Tibial artery (tissue), 4 donors: ENCODE data around the gene CDCA4.
"Not testable (repeated sequence)": the region's sequence is repeated elsewhere in the genome, so short reads cannot be mapped to it uniquely, and the experiment has no call there.

Experiments used
- DNase-seq, 2 donors: peaks; one replicate each; pipeline ENCODE4 v3.0.0-alpha.2; 2019
- H3K27ac ChIP-seq, 2 donors: fragments of 200-600 bp; sonication (generic) in 1 of 2; 1 replicate in 1 of 2; 2 replicates in 1 of 2; pipeline ENCODE4 v1.5.1; 2018 to 2019; ENCODE audit warnings: mild to moderate bottlenecking in 1 of 2
- H3K27me3 ChIP-seq, 2 donors: fragments of 200-600 bp; sonication (generic) in 1 of 2; one replicate each; pipeline versions ENCODE4 v1.5.1 to v1.6.0; 2016 to 2019
- H3K36me3 ChIP-seq, 3 donors: fragments of 200-600 bp; sonication (generic) in 2 of 3; one replicate each; pipeline ENCODE4 v1.5.1; 2016 to 2019; ENCODE audit warnings: mild to moderate bottlenecking in 2 of 3
- H3K4me1 ChIP-seq, 4 donors: fragments of 200-600 bp; sonication (generic) in 2 of 4; 1 replicate in 3 of 4; 2 replicates in 1 of 4; pipeline ENCODE4 v1.5.1; 2016 to 2019
- H3K4me3 ChIP-seq, 2 donors: fragments of 200-600 bp; sonication (generic) in 1 of 2; 1 replicate in 1 of 2; 2 replicates in 1 of 2; pipeline ENCODE4 v1.5.1; 2018 to 2019; ENCODE audit warnings: mild to moderate bottlenecking in 2 of 2
- H3K9me3 ChIP-seq, 3 donors: fragments of 200-600 bp; sonication (generic) in 1 of 3; one replicate each; pipeline ENCODE4 v1.5.1; 2016 to 2019
- CTCF ChIP-seq, 2 experiments: fragments of 200-600 bp in 1 of 2; fragments of 450-650 bp in 1 of 2; IDR thresholded peaks; one replicate each; pipeline ENCODE4 v1.5.1; 2017 to 2019; ENCODE audit warnings: antibody characterized with exemption in 2 of 2, mild to moderate bottlenecking in 1 of 2, moderate library complexity in 1 of 2
- intact Hi-C: fragments of 100-400 bp; cut with DNase I; formaldehyde crosslinking; loops from one replicate; pipeline ENCODE4 v1.15.0; 2023; ENCODE audit warnings: low total_unique reads

CDCA4 gene

GRCh38 chr14:105067140-105067968 lies 46.5 kb upstream of the CDCA4 start:
- Histone ChIP-seq H3K27ac (no peak overlapping the region), H3K4me1 (no peaks in the 10 kb centered on the region), H3K36me3 (no peaks in the 10 kb centered on the region), H3K27me3 (peaks cover 0 to 61% of the 10 kb centered on the region in 2 donors), H3K9me3 (no peaks in the 10 kb centered on the region), H3K4me3 (no peak overlapping the region)
- peak in 1 of 2 donors; percentile 62 for DNase-seq
- TF ChIP-seq CTCF (IDR thresholded peaks at IDR 0.05) = no peak
- intact Hi-C loops = no loop called here

GRCh38 chr14:105066240-105067071 lies 45.6 kb upstream of the CDCA4 start:
- H3K27ac ChIP-seq = no peak overlapping the region
- peak in 1 of 2 donors; percentile 52 for DNase-seq
- peaks cover 0 to 59% of the 10 kb centered on the region in 2 donors for H3K27me3 ChIP-seq
- no peaks in the 10 kb centered on the region for H3K4me1 ChIP-seq
- no peaks in the 10 kb centered on the region for H3K36me3 ChIP-seq
- intact Hi-C loops = no loop called here
- TF ChIP-seq CTCF (IDR thresholded peaks at IDR 0.05) = no peak
- H3K9me3 ChIP-seq = no peaks in the 10 kb centered on the region
- H3K4me3 ChIP-seq = no peak overlapping the region

- H3K4me3 ChIP-seq = peak within 1 kb of the TSS; percentile 21 to 24
- no peak for TF ChIP-seq CTCF (IDR thresholded peaks at IDR 0.05)
- H3K4me1 ChIP-seq = no peaks in the 10 kb centered on the region
- intact Hi-C loops = no loop called here
- peak in 1 of 2 donors; percentile 71 for DNase-seq
- peaks cover 0 to 59% of the 10 kb centered on the region in 2 donors for H3K27me3 ChIP-seq
- no peaks in the 10 kb centered on the region for H3K36me3 ChIP-seq
- H3K9me3 ChIP-seq = no peaks in the 10 kb centered on the region
- H3K27ac ChIP-seq = peak within 1 kb of the TSS in 1 of 2 donors; percentile 12
Measured at GRCh38 chr14:105065280-105066228, 44.7 kb upstream of the CDCA4 start, which contains the start of gene GPR132. GPR132 (minus strand) TSS chr14:105065430; CDS start chr14:105055420, 10,010 bp downstream.

- Histone ChIP-seq H3K4me3 (peak overlapping the region; percentile 21 to 24), H3K9me3 (no peaks in the 10 kb centered on the region), H3K27me3 (peaks cover 0 to 59% of the 10 kb centered on the region in 2 donors), H3K27ac (peak overlapping the region in 1 of 2 donors; percentile 12), H3K36me3 (no peaks in the 10 kb centered on the region), H3K4me1 (no peaks in the 10 kb centered on the region)
- TF ChIP-seq CTCF (IDR thresholded peaks at IDR 0.05) = no peak
- intact Hi-C loops = no loop called here
- DNase-seq = peak in 1 of 2 donors; percentile 68
Measured at GRCh38 chr14:105064721-105065143, 43.8 kb upstream of the CDCA4 start.

- DNase-seq = no peak
- intact Hi-C loops = no loop called here
- TF ChIP-seq CTCF (IDR thresholded peaks at IDR 0.05) = no peak
- peaks cover 0 to 62% of the 10 kb centered on the region in 2 donors for H3K27me3 ChIP-seq
- no peak overlapping the region for H3K27ac ChIP-seq
- peaks cover 0 to 2% (median 0%) of the 10 kb centered on the region in 4 donors for H3K4me1 ChIP-seq
- H3K36me3 ChIP-seq = no peaks in the 10 kb centered on the region
- no peak overlapping the region for H3K4me3 ChIP-seq
- no peaks in the 10 kb centered on the region for H3K9me3 ChIP-seq
Measured at GRCh38 chr14:105064001-105064400, 43.1 kb upstream of the CDCA4 start.

- H3K36me3 ChIP-seq, H3K4me1 ChIP-seq, intact Hi-C loops, H3K27ac ChIP-seq, H3K9me3 ChIP-seq, DNase-seq, H3K4me3 ChIP-seq: not testable (repeated sequence)
- peaks cover 0 to 67% of the 10 kb centered on the region in 2 donors for H3K27me3 ChIP-seq
Measured at GRCh38 chr14:105063506-105063905, 42.6 kb upstream of the CDCA4 start.
